Adrenal gland (tissue), 5 donors: ENCODE results near the gene RPL3.

Experiments
- CTCF ChIP-seq, 6 experiments: fragments of 450-650 bp in 4 of 6; fragments of 200-600 bp in 2 of 6; sonication (generic) in 1 of 6; IDR thresholded peaks; 1 replicate in 5 of 6; 2 replicates in 1 of 6; pipeline versions ENCODE4 v1.5.1 to v1.8.0; 2016 to 2021; ENCODE audit warnings: antibody characterized with exemption in 6 of 6, mild to moderate bottlenecking in 2 of 6, moderate library complexity in 1 of 6
- POLR2A ChIP-seq, 2 donors: fragments of 450-650 bp; IDR thresholded peaks; one replicate each; pipeline ENCODE4 v1.6.1; 2017; ENCODE audit warnings: antibody characterized with exemption in 2 of 2, mild to moderate bottlenecking in 2 of 2, moderate library complexity in 1 of 2
- donor health status: DM: no; HTN: no; CAD: no.

DNA sequence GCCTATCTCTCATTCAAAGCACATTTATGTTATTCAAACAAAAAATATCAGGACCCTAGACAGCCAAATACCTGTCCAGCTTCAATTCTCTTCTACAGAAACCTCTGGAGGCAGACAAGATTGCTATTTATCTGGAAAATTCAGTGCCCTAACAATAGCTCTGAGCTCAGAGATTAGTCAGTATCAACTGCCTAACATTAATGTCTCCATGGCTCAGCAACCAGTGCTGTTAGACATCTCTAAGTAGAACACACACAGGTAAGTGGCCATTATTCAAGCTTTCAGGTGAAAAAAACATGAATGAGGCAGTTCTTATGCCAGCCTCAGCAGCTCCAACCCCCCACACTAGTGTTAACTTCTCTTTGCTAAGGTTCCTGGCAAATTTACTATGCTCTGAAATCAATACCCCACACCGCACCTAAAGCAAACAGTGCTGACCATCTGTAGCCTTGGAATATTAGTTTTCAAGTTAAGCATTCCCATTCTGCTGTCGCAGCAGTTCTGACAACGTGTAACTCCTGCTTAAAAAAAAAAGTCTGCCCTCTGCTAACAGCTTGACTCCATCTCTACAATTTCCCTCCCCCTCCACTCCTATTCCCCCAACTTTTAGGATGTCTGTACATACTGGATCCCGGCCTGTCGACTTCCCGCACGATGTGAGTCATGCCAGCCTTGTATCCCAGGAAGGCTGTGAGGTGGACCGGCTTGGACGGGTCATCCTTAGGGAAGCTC is 1.5 kb downstream of the RPL3 start:
- no peak for TF ChIP-seq CTCF (IDR thresholded peaks at IDR 0.05)
- peak in 1 of 2 donors; percentile 34 for TF ChIP-seq POLR2A (IDR thresholded peaks at IDR 0.05)
